ENCODE data around the gene AFG1L. TPM values are rescaled to one million over a fixed set of nuclear protein-coding genes. Genes with fewer than 3 reads are reported as not detected.

The AFG1L gene
- total RNA-seq, 1 donor from 2014 or later: 8.2 TPM

- peaks cover 4% of the 10 kb centered on the region for H3K36me3 Mint-ChIP-seq (ENCODE audit: low read depth)
- H3K27ac Mint-ChIP-seq (ENCODE audit: unreplicated experiment): no peak overlapping the region
- peaks cover 8% of the 10 kb centered on the region for H3K4me1 Mint-ChIP-seq
- no peak for TF ChIP-seq CTCF (conservative IDR thresholded peaks at IDR 0.05)
- H3K27me3 Mint-ChIP-seq (ENCODE audit: low read depth): no peaks in the 10 kb centered on the region
- no peak overlapping the region for H3K4me3 Mint-ChIP-seq
- peaks cover 2% of the 10 kb centered on the region for H3K9me3 Mint-ChIP-seq
- DNase-seq (ENCODE audit: low read depth, low spot score): no peak
Measured at GRCh38 chr6:108476376-108476775, 181.5 kb downstream of the AFG1L start.

- Mint-ChIP-seq H3K4me3 (no peak overlapping the region), H3K27ac (ENCODE audit: unreplicated experiment) (no peak overlapping the region), H3K4me1 (peaks cover 8% of the 10 kb centered on the region), H3K9me3 (peaks cover 3% of the 10 kb centered on the region), H3K27me3 (ENCODE audit: low read depth) (no peaks in the 10 kb centered on the region), H3K36me3 (ENCODE audit: low read depth) (peaks cover 6% of the 10 kb centered on the region)
- no peak for DNase-seq (ENCODE audit: low read depth, low spot score)
- no peak for TF ChIP-seq CTCF (conservative IDR thresholded peaks at IDR 0.05)
Measured at GRCh38 chr6:108476847-108477430, 182.1 kb downstream of the AFG1L start.

- H3K4me3 Mint-ChIP-seq: no peak overlapping the region
- no peaks in the 10 kb centered on the region for H3K4me1 Mint-ChIP-seq
- no peak for DNase-seq (ENCODE audit: low read depth, low spot score)
- H3K36me3 Mint-ChIP-seq (ENCODE audit: low read depth): peaks cover 15% of the 10 kb centered on the region
- no peak overlapping the region for H3K27ac Mint-ChIP-seq (ENCODE audit: unreplicated experiment)
- TF ChIP-seq CTCF (conservative IDR thresholded peaks at IDR 0.05): no peak
- no peaks in the 10 kb centered on the region for H3K27me3 Mint-ChIP-seq (ENCODE audit: low read depth)
- peaks cover 6% of the 10 kb centered on the region for H3K9me3 Mint-ChIP-seq
Measured at GRCh38 chr6:108482559-108482958, 187.7 kb downstream of the AFG1L start.

- no peaks in the 10 kb centered on the region for H3K27me3 Mint-ChIP-seq (ENCODE audit: low read depth)
- TF ChIP-seq CTCF (conservative IDR thresholded peaks at IDR 0.05): no peak
- DNase-seq (ENCODE audit: low read depth, low spot score): no peak
- no peak overlapping the region for H3K4me3 Mint-ChIP-seq
- H3K9me3 Mint-ChIP-seq: peaks cover 6% of the 10 kb centered on the region
- H3K27ac Mint-ChIP-seq (ENCODE audit: unreplicated experiment): no peak overlapping the region
- H3K4me1 Mint-ChIP-seq: no peaks in the 10 kb centered on the region
- peaks cover 15% of the 10 kb centered on the region for H3K36me3 Mint-ChIP-seq (ENCODE audit: low read depth)
Measured at GRCh38 chr6:108484016-108484415, 189.2 kb downstream of the AFG1L start.

GRCh38 chr6:108489699-108490098, 194.8 kb downstream of the AFG1L start:
- Mint-ChIP-seq H3K4me3 (no peak overlapping the region), H3K36me3 (ENCODE audit: low read depth) (no peaks in the 10 kb centered on the region)

More at GRCh38 chr6:108489699-108490098, 194.8 kb downstream of the AFG1L start:
- no peak for TF ChIP-seq CTCF (conservative IDR thresholded peaks at IDR 0.05)
- H3K4me1 Mint-ChIP-seq: no peaks in the 10 kb centered on the region
- DNase-seq (ENCODE audit: low read depth, low spot score): no peak
- no peaks in the 10 kb centered on the region for H3K9me3 Mint-ChIP-seq
- no peaks in the 10 kb centered on the region for H3K27me3 Mint-ChIP-seq (ENCODE audit: low read depth)
- no peak overlapping the region for H3K27ac Mint-ChIP-seq (ENCODE audit: unreplicated experiment)
